RWPE1 (cell line): ENCODE data around the gene UBL4B.

Experiments
- CTCF ChIA-PET: fragments of 350-600 bp; sonication (Branson Sonifier 250); formaldehyde crosslinking; extraction: SDS; loops from one replicate; lab custom pipeline; 2021; lab: Yijun Ruan, JAX
- POLR2A ChIA-PET: fragments of 400-600 bp; formaldehyde crosslinking; extraction: SDS; loops from one replicate; lab custom pipeline; 2020; ENCODE audit warnings: antibody characterized with exemption; ENCODE audit not compliant: low non-redundant PET; lab: Yijun Ruan, JAX
- DNase-seq: peaks from one replicate; pipeline ENCODE4 v3.0.0; 2012; ENCODE audit warnings: low spot score
- H3K27ac ChIP-seq: fragments of 450-650 bp; 2 replicates; pipeline ENCODE4 v1.5.1; 2017
- TF ChIP-seq, protein P1 (sequence below): fragments of 450-650 bp; conservative IDR thresholded peaks from 2 replicates; pipeline ENCODE4 v1.5.1; 2017; ENCODE audit warnings: low read depth, mild to moderate bottlenecking

UBL4B gene, protein sequence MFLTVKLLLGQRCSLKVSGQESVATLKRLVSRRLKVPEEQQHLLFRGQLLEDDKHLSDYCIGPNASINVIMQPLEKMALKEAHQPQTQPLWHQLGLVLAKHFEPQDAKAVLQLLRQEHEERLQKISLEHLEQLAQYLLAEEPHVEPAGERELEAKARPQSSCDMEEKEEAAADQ

DNA sequence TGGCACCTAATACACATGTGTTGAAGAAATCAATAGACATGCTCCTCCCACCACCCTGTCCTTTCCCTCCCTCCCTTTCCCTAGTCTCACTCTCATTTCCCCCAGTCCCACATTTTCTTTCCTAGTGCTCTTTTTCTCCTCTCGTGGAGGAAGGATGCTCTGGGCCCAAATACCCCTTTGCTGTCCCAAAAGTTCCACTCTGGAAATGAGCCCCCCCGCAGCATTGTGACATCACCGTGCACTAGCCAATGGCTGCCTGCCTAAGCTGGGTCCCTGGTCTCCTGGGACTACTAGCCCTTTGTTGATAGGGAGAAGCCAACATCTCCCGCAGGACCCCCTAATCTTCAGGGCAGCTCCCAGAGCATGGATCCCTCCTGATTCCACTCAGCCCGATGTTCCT is at the start of gene UBL4B:
UBL4B (plus strand) TSS at position 301 of the 400 bp plus-strand sequence; CDS start at position 393, 92 bp downstream.
- CTCF ChIA-PET: no interaction called here
- POLR2A ChIA-PET: no interaction called here
- no peak within 1 kb of the TSS for H3K27ac ChIP-seq
- TF ChIP-seq, protein P1, sequence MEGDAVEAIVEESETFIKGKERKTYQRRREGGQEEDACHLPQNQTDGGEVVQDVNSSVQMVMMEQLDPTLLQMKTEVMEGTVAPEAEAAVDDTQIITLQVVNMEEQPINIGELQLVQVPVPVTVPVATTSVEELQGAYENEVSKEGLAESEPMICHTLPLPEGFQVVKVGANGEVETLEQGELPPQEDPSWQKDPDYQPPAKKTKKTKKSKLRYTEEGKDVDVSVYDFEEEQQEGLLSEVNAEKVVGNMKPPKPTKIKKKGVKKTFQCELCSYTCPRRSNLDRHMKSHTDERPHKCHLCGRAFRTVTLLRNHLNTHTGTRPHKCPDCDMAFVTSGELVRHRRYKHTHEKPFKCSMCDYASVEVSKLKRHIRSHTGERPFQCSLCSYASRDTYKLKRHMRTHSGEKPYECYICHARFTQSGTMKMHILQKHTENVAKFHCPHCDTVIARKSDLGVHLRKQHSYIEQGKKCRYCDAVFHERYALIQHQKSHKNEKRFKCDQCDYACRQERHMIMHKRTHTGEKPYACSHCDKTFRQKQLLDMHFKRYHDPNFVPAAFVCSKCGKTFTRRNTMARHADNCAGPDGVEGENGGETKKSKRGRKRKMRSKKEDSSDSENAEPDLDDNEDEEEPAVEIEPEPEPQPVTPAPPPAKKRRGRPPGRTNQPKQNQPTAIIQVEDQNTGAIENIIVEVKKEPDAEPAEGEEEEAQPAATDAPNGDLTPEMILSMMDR: no peak
- no peak for DNase-seq

DNA sequence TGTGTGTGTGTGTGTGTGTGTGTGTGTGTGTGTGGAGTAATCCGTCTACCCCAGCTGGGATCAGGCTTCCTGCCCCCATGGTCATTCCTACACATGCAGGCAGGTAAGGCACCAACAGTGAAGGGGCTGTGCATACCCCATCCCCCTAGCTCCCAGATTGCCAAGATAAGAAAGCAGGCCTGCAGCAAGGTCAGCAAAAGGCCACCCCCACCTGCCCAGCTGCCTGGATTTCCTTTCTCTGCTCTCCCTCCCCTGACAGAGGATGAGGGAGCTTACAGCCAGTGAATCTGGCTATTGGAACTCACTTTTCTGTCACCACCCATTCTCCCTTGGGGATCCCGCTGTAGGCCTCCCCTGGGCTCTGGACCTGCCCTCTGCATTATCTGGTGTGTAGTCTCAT is 49.6 kb upstream of the UBL4B start:
- POLR2A ChIA-PET: no interaction called here
- DNase-seq: no peak
- H3K27ac ChIP-seq: no peak overlapping the region
- CTCF ChIA-PET: interaction anchor here (0.9 kb wide), 1 partner anchor 9 kb away, joined by 3 read pairs; no protein-coding TSS in a partner anchor
- TF ChIP-seq, protein P1: no peak

DNA sequence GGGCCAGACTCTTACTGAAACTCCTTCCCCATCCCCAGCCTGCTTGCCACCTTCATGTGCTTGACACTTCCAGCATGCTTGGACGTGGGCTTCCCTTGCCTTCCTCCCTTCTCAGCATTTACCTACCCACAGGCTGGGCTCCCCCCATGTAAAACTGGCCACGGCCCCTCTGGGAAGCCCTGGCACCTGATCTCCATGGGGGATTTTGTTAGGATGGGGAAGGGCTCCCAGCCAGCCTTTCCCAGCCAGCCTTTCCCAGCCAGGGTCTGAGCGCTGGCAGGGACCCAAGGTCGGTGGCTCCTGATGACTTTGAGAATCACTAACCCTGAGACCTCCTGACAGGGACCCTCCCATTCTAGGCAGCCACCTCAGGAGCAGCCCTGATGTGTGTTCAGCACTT is 48.5 kb upstream of the UBL4B start:
- ChIA-PET CTCF (interaction anchor here (0.5 to 2.0 kb wide), 2 partner anchors 10 to 47 kb away, joined by 4 to 7 read pairs; no protein-coding TSS in a partner anchor), POLR2A (no interaction called here)
- no peak overlapping the region for H3K27ac ChIP-seq
- DNase-seq: no peak
- TF ChIP-seq, protein P1: no peak

DNA sequence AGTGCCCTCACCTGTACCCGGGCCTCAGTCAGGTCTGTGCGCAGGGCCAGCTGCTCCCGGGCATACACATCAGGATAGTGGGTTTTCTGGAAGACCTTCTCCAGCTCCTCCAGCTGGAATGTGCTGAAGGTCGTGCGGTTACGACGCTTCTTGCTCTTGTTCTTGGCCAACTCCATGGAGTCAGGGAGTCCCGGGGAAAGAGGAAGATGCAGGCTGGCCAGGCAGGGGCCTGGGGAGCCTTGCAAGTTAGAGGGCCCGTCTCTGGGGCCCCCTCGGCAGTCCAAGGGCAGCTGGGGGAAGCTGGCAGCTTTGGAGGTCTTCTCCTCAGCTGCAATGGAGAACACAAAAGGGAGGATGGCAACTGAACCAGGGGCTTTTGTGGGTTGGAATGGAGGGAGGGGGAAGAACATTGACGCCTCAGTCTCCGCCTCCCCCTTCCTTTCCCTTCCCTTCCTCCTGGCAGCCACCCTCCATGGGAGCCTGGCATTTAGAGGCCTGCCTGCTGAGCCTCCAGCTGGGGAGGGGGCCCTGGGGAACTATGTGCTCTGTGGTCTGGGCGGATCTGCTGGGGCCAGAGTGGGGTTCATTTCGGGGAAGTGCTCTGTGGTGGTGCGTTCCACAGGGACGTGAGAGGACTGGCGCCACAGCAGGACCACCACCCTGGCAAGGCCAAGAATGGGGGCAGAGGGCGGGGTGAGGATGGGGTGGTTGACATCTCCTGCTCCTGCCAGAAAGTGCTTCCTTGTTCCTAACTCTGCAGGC is 47.5 kb upstream of the UBL4B start:
- no peak overlapping the region for H3K27ac ChIP-seq
- POLR2A ChIA-PET: no interaction called here
- TF ChIP-seq, protein P1: no peak
- no peak for DNase-seq
- CTCF ChIA-PET: interaction anchor here (1.2 to 2.4 kb wide), 3 partner anchors 11 to 23 kb away, joined by 5 to 7 read pairs (median 7); no protein-coding TSS in a partner anchor

DNA sequence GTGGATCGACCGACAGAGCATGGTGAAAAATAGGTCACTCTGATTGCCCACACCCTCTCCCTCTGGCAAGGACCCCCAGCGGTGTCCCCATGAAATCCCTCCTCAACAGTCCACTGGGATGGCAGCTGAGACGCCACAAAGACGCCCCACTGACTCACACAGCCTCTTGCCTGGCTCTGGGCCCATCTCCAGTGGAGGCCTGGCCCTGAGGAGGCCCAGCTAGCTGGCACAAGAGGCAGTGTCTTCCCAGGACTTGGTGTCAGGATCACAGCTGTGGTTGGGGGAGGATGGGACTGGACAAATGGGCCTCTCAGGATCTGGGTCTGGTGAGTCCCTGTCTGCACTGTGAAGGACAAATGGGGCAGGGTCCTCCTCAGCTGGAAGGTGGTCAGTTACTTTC is 46.4 kb upstream of the UBL4B start:
- TF ChIP-seq, protein P1: no peak
- DNase-seq: no peak
- ChIA-PET CTCF (interaction anchor here (0.7 to 2.4 kb wide), 3 partner anchors 12 to 421 kb away, joined by 3 to 7 read pairs (median 5); no protein-coding TSS in a partner anchor), POLR2A (no interaction called here)
- no peak overlapping the region for H3K27ac ChIP-seq

DNA sequence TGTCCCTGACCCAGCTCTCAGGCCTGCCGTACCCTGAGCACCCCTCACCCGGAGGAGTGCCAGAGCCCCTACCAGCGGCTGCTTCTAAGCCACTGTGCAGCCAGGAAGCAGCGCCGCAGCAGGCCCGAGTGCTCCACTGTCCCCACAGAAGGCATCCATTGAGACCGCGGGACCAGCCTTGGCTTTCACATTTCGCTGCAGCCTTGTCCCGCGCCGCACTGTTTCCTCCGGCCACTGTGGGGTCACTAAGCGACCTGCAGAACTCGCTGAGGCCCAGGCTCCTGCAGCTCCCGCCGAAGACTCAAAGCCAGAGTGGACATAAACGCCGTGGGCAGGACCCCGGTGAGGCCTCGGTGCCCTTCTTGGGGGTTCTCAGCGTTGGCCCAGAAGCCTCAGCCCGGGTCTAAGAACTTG is 44.8 kb upstream of the UBL4B start:
- H3K27ac ChIP-seq: no peak overlapping the region
- DNase-seq: no peak
- ChIA-PET POLR2A (no interaction called here), CTCF (interaction anchor here (0.6 to 0.7 kb wide), 3 partner anchors 14 to 869 kb away, joined by 3 to 4 read pairs (median 4); no protein-coding TSS in a partner anchor)
- TF ChIP-seq, protein P1: no peak
